Endometrial microvascular endothelial cells (primary cell): ENCODE results near the gene OLFML2B. TPM values are rescaled to one million over a fixed set of nuclear protein-coding genes. Genes with fewer than 3 reads are reported as not detected.

Source experiments
- in situ Hi-C: cut with HindIII; loops from 2 replicates; pipeline ENCODE4 v1.10.0; 2017; ENCODE audit warnings: low sequenced_read_pairs, low pct_unique_long_range_greater_than_20kb; ENCODE audit errors: inconsistent ontology term
- total RNA-seq: library from RNA; depleted of rRNA; stranded (reverse); fragments of >200 nt; gene quantifications from one replicate; pipeline ENCODE4 v1.2.3, GENCODE V29; 2015; ENCODE audit errors: inconsistent ontology term

The OLFML2B gene
- total RNA-seq, 1 donor from 2014 or later = 0.09 TPM

- in situ Hi-C loops = no loop called here
Observed at GRCh38 chr1:161987303-161987702, 36.4 kb downstream of the OLFML2B start.

GRCh38 chr1:161986328-161986727, 37.3 kb downstream of the OLFML2B start:
- in situ Hi-C loops = no loop called here

GRCh38 chr1:161985301-161985822, 38.3 kb downstream of the OLFML2B start:
- in situ Hi-C loops = no loop called here

- in situ Hi-C loops = no loop called here
Observed at GRCh38 chr1:161983725-161984124, 39.9 kb downstream of the OLFML2B start.

- in situ Hi-C loops = no loop called here
Observed at GRCh38 chr1:161982917-161983316, 40.8 kb downstream of the OLFML2B start.

GRCh38 chr1:161982507-161982895, 41.2 kb downstream of the OLFML2B start:
- in situ Hi-C loops = no loop called here

GRCh38 chr1:161981735-161982506, 41.7 kb downstream of the OLFML2B start:
- in situ Hi-C loops = no loop called here

GRCh38 chr1:161981126-161981525, 42.5 kb downstream of the OLFML2B start:
- in situ Hi-C loops = no loop called here

GRCh38 chr1:161978011-161978790, 45.5 kb downstream of the OLFML2B start:
- in situ Hi-C loops = no loop called here

- in situ Hi-C loops = no loop called here
Observed at GRCh38 chr1:161973924-161974845, 49.5 kb downstream of the OLFML2B start.

- in situ Hi-C loops = no loop called here
Observed at GRCh38 chr1:161972828-161973227, 50.8 kb downstream of the OLFML2B start.

GRCh38 chr1:161970633-161971032, 53.0 kb downstream of the OLFML2B start:
- in situ Hi-C loops = no loop called here

GRCh38 chr1:161970036-161970435, 53.6 kb downstream of the OLFML2B start:
- in situ Hi-C loops = no loop called here

- in situ Hi-C loops = no loop called here
Observed at GRCh38 chr1:161966067-161966466, 57.6 kb downstream of the OLFML2B start.

- in situ Hi-C loops = no loop called here
Observed at GRCh38 chr1:161962091-161962887, 61.4 kb downstream of the OLFML2B start.

- in situ Hi-C loops = no loop called here
Observed at GRCh38 chr1:161958425-161958824, 65.2 kb downstream of the OLFML2B start.

- in situ Hi-C loops = no loop called here
Observed at GRCh38 chr1:161956930-161957329, 66.7 kb downstream of the OLFML2B start.

GRCh38 chr1:161956097-161956496, 67.6 kb downstream of the OLFML2B start:
- in situ Hi-C loops = no loop called here
